NCI-H1694 (cell line): ENCODE measurements around the gene KDM4B.

Experiments
- DNase-seq: peaks from one replicate; lab custom pipeline; 2025; lab: John Stamatoyannopoulos, UW

Gene KDM4B

GRCh38 chr19:5013761-5014160 lies 44.8 kb downstream of the KDM4B start:
- DNase-seq = no peak

DNA sequence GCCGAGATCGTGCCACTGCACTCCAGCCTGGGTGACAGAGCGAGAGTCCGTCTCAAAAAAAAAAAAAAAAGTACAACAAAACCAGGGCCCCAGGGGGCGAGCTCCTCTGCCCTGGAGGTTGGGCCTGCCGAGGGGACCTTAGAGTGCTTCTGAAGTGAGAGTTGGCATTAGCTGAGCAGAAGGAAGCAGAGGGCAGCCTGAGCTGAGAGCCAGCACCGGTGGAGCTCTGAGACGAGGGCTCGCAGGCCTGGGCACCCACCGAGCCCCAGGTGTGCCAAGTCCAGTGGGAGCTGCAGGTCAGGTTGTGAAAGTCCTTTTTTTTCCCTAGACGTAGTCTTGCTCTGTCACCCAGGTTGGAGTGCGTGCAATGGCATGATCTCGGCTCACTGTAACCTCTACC lies 46.0 kb downstream of the KDM4B start:
- no peak for DNase-seq

- no peak for DNase-seq
Measured at GRCh38 chr19:5016268-5016667, 47.4 kb downstream of the KDM4B start.

- DNase-seq = no peak
Measured at GRCh38 chr19:5016781-5017180, 47.9 kb downstream of the KDM4B start.

- DNase-seq = no peak
Measured at GRCh38 chr19:5017235-5017634, 48.3 kb downstream of the KDM4B start.

- no peak for DNase-seq
Measured at GRCh38 chr19:5018224-5019015, 49.5 kb downstream of the KDM4B start.

DNA sequence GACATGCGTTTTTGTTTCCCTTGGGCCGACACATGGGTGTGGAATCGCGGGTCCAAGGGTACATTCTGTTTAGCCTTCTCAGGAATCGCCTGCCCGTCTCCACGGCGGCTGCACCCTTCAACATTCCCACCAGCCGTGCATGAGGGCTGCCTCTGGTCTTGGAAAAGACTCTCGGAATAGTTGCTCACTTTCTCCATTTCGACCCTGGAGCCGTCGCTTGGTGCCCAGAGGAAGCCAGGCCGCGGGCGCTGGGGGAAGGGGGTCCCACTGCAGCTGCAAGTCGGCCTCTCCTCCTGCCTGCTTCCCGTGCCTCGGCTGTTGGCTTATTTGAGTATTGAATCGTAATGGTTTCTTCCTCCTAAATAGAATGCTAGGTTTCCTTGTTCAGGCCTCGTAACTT lies 51.5 kb downstream of the KDM4B start:
- no peak for DNase-seq

- no peak for DNase-seq
Measured at GRCh38 chr19:5021046-5021445, 52.1 kb downstream of the KDM4B start.

DNA sequence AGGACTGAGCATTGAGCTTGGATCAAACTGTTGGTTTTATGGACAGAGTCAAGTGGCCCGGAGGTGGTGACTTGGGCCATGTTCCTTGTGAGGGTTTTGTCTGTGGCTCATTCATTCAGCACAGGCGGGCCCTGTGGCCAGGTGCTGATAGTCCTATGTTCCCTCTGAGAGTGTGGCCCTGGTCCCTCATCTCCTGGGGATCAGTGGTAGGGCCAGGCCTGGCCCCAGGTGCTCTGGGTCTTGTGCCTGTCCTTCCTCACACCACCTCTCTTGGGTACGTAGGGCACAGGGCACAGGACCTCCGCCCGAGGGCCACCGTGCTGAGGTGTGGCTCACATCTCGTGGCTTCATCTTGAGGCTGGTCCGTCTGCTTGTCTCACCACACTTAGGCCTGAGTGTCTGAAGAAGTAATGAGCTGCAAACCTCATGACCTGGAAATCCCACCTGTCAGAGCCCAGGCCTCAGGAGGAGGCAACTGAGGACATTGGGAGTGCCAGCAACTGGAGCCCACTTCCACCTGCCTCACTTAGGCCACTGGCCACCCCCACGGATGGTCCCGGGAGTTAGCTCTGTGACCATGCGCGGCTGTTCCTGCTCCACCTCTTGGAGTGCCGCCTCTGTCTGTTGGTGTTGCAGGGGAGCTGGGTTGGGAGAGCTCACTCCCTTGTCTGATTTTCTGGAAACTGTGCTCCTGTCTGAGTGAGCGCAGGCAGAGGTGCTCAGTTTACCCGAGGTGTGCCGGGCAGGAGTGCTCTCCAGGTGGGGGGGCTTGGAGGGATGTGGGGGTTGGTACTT lies 53.4 kb downstream of the KDM4B start:
- no peak for DNase-seq

GRCh38 chr19:5023128-5023571 lies 54.2 kb downstream of the KDM4B start:
- no peak for DNase-seq

DNA sequence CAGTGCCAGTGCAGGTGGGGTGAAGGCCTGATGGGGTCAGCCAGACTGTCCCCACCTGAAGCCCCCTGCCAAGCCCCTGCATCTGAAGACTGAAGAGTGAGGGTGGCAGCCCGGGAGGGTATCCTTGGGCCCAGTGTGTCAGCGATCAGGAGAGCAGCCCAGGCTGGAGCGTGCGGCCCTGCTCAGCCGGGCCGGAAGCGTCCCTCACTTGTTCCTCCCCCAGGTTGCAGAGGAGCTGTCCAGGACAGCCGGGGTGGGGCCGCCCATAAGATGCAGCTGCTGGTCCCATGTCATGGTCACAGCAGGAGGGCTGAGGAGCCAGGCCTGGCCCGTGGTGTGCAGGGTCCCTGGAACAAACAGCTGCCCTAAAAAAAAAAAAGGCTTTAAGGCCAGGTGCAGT lies 55.4 kb downstream of the KDM4B start:
- no peak for DNase-seq

DNA sequence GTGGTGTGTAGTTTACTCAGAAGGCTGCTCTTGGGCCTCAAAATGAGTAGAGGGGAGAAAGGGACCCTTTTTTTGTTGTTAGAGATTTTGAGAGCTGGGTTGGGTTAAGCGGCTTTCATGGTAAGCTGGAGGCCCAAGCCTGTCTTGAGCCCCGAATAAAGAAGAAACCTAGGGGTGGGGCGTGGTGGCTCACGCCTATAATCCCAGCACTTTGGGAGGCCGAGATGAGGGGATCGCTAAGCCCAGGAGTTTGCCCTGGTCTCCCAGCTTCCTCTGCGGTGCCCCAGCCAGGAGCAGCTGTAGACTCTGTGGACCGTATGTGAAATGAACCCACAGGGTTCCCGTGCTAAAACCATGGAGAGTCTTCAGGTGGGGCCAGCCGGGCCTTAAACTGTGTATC lies 56.1 kb downstream of the KDM4B start:
- DNase-seq = no peak

- DNase-seq = no peak
Measured at GRCh38 chr19:5026706-5027273, 57.9 kb downstream of the KDM4B start.

DNA sequence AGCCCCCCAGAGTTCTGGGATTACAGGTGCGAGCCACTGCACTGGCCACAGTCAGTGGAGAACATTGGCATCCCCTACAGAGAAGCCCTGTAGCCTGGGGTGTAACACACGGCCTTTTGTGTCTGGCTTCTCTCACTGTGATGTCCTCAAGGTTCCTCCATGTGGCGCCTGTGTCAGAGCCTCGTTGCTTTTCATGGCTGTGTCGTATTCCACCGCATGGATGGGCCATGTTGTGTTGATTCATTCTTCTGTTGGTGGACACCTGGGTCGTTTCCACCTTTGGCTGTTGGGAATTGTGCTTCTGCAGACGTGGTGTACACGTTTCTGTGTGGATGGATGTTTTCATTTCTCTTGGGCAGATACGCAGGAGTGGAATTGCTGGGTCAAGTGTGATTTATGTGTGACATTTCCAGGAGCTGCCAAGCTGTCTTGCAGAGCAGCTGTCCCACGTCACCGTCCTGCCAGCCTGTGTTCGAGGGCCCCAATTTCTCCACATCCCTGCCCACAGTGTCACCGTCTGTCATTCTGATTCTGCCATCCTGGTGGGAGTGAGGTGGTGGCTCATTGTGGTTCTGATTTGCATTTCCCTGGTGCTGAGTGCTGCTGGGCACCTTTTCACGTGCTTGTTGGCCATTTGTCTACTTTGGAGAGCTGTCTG lies 59.4 kb downstream of the KDM4B start:
- DNase-seq = no peak

GRCh38 chr19:5029596-5029995 lies 60.7 kb downstream of the KDM4B start:
- peak; percentile 15 for DNase-seq

DNA sequence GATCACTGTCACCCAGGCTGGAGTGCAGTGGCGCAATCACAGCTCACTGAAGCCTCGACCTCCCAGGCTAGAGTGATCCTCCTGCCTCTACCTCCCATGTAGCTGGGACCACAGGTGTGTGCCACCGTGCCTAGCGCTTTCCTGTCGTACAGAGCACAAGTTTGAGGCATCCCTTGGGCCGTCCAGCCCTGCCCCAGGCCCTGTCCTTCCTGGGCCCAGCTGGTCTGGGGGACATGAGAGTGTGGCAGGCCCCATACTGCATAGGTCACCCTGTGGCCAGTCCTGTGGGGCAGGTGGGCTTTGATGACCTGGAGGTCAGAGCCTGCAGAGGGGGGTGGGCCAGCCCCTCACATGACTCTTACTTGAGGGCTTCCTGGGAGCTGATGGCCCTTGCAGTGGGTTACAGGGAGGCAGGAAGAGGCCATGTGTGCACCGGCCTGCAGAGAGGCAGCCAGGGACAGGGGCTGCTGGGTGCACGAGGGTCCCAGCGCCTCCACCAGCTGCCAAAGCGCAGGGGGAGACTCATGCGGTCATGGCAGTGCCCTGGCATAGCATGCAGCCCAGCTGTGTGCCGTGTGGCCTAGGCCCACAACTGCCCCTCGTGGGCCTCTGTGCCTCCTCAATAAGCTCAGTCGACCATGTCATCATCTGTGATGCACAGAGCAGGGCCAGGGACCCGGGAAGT lies 61.4 kb downstream of the KDM4B start:
- DNase-seq = no peak

GRCh38 chr19:5030822-5031221 lies 61.9 kb downstream of the KDM4B start:
- DNase-seq = no peak

DNA sequence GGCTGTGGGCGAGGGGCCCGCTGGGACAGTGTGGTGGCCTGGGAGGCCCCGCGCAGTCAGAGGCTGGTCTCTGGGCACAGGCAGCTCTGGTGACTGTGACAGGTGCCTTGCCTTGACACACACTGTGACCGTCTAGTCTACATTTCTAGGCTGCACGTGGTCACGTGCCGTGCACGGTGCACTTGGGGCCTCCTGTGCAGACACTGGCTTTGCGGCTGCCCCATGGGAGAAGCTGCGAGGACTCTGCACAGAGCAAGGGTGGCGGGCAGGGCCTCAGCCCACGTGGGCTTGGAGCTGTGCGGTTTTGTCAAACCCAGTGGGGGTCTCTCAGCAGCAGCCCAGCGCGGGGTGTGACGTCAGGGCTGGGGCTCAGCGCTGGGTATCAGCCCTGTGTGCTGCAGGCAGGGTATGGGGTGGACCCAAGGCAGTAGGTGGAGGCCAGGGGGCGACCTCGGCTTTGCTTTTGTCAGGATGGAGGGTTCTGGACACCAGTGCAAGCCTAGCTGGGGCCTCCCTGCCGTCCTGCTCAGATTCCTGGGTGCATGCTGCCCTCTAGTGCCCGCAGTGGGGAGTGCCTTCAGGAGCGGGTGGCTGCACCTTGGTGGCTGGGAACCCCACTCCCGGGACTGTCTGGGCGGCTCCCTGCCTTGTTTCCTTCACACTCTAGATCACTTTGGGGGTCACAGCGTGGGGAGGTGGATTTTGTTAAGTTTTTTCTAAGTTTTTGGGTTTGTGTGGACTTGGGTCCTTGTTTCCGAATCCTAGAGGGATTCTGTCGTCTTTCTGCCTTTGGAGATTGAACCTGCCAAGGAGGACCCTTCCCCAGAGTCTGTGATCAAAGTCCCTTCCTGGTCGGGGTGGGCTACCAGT lies 62.6 kb downstream of the KDM4B start:
- no peak for DNase-seq

- DNase-seq = no peak
Measured at GRCh38 chr19:5032101-5032967, 63.4 kb downstream of the KDM4B start.
